ENCODE data around the gene FAIM. TPM values are rescaled to one million over a fixed set of nuclear protein-coding genes. Genes with fewer than 3 reads are reported as not detected.
A peak's percentile ranks its signal among the peaks of the same experiment; 100 is the strongest.
"Not testable (repeated sequence)": the region's sequence is repeated elsewhere in the genome, so short reads cannot be mapped to it uniquely, and the experiment has no call there.

Gene FAIM
- total RNA-seq, 2 experiments from 2014 or later, result 3.7 to 4.0 TPM

GRCh38 chr3:138587374-138587773, 21.2 kb upstream of the FAIM start:
- intact Hi-C loops (cut with micrococcal nuclease), result no loop called here
- POLR2A ChIA-PET, result no interaction called here
- Mint-ChIP-seq H3K4me3 (no peak overlapping the region), H3K9me3 (no peaks in the 10 kb centered on the region), H3K36me3 (peaks cover 8% of the 10 kb centered on the region), H3K27me3 (no peaks in the 10 kb centered on the region), H3K4me1 (ENCODE audit: low read depth) (peaks cover 23% of the 10 kb centered on the region), H3K27ac (no peak overlapping the region)
- DNase-seq, result no peak
- CTCF ChIA-PET, result interaction anchor here (0.6 to 1.3 kb wide), 4 partner anchors 96 to 353 kb away, joined by 3 to 5 read pairs (median 3); no protein-coding TSS in a partner anchor

DNA sequence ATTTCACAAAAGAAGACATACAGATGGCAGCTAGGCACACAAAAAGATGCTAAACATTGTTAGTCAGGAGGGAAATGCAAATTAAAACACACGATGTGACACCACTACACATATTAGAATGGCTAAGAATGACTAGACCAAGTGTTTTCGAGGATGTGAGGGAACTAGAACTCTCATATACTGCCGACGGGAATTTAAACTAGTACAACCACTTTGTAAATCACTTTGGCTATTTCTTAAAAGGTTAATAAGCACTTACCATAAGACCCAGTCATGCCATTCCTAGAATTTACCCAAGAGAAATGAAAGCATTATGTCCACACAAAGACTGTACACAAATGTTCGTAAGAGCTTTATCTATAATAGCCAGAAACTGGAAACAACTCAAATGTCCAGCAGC, 20.1 kb upstream of the FAIM start:
- Mint-ChIP-seq H3K27ac (no peak overlapping the region), H3K4me3 (no peak overlapping the region), H3K9me3 (no peaks in the 10 kb centered on the region), H3K36me3 (peaks cover 8% of the 10 kb centered on the region), H3K27me3 (no peaks in the 10 kb centered on the region), H3K4me1 (ENCODE audit: low read depth) (peaks cover 17% of the 10 kb centered on the region)
- ChIA-PET CTCF (no interaction called here), POLR2A (no interaction called here)
- intact Hi-C loops (cut with micrococcal nuclease), result no loop called here
- DNase-seq, result no peak

DNA sequence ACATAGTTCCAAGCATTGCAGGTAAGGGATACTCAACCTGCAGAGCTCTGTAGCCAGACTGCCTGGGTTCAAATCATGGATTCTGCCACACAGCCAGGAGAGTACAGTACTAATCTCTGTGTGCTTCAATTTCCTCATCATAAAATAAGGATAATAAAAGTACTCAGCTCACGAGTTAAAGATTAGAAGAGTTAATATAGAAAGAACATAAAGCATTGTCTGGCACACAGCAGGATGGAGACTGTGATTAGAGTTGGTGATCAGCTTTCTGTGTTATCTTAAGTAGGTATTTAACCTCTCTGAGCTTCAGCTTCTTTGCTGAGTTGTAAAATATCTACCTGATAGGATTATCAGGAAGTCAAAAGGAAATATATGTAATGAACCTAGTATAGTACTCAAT, 17.2 kb upstream of the FAIM start:
- Mint-ChIP-seq H3K27me3 (no peaks in the 10 kb centered on the region), H3K36me3 (peaks cover under 1% of the 10 kb centered on the region), H3K9me3 (no peaks in the 10 kb centered on the region), H3K4me1 (ENCODE audit: low read depth) (peaks cover 6% of the 10 kb centered on the region), H3K4me3 (no peak overlapping the region), H3K27ac (no peak overlapping the region)
- ChIA-PET CTCF (interaction anchor here (0.6 to 6.8 kb wide), 7 partner anchors 13 to 416 kb away, joined by 3 to 232 read pairs (median 3); partner anchors contain the start of gene DBR1), POLR2A (no interaction called here)
- intact Hi-C loops (cut with micrococcal nuclease), result loop anchor here (5.0 to 10.0 kb wide), 7 partner anchors 96 to 733 kb away; partner anchors contain the start of genes ARMC8, ESYT3 and NME9
- DNase-seq, result no peak

DNA sequence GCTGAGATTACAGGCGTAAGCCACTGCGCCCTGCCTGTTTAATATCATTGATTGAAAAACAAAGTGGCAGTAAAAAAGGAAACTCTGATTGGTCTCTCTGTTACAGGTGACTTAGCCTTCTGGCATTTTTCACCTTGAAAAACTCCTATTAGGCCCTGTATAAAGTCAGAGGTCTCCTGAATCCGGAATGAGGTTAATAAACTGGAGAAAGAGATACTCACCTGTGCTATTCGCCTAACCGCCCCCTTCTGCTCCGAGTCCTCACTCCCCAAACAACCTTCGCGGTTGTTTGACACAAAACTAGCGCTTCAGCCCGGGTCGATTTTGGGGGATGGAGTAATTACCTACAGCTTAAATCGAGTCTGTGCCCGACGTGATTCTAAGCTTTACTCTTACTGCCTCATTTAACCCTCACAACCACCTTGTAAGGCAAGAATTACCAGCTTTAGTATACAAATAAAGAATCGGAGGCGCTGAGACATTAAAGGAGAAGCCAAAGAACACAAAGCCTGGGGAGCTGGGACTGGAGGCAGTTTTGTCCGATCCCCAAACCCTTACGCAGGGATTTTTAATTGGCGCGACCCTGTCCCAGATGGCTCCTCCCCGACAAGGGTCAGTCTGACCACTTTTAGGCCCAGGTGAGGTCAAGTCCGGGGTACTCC, 15.0 kb upstream of the FAIM start:
- Mint-ChIP-seq H3K4me1 (ENCODE audit: low read depth) (peaks cover 3% of the 10 kb centered on the region), H3K27ac (no peak overlapping the region), H3K9me3 (peaks cover 2% of the 10 kb centered on the region), H3K4me3 (peak overlapping the region; percentile 81), H3K27me3 (no peaks in the 10 kb centered on the region), H3K36me3 (no peaks in the 10 kb centered on the region)
- DNase-seq, result no peak
- ChIA-PET POLR2A (interaction anchor here (0.7 to 1.9 kb wide), 6 partner anchors 16 to 796 kb away, joined by 3 to 8 read pairs (median 6); partner anchors contain the start of genes COPB2 and ESYT3), CTCF (interaction anchor here (0.5 to 6.8 kb wide), 31 partner anchors 9 to 415 kb away, joined by 3 to 232 read pairs (median 5); no protein-coding TSS in a partner anchor)
- intact Hi-C loops (cut with micrococcal nuclease), result loop anchor here (1.0 to 10.0 kb wide), 14 partner anchors 15 to 731 kb away; partner anchors contain the start of genes ARMC8, ESYT3 and NME9

DNA sequence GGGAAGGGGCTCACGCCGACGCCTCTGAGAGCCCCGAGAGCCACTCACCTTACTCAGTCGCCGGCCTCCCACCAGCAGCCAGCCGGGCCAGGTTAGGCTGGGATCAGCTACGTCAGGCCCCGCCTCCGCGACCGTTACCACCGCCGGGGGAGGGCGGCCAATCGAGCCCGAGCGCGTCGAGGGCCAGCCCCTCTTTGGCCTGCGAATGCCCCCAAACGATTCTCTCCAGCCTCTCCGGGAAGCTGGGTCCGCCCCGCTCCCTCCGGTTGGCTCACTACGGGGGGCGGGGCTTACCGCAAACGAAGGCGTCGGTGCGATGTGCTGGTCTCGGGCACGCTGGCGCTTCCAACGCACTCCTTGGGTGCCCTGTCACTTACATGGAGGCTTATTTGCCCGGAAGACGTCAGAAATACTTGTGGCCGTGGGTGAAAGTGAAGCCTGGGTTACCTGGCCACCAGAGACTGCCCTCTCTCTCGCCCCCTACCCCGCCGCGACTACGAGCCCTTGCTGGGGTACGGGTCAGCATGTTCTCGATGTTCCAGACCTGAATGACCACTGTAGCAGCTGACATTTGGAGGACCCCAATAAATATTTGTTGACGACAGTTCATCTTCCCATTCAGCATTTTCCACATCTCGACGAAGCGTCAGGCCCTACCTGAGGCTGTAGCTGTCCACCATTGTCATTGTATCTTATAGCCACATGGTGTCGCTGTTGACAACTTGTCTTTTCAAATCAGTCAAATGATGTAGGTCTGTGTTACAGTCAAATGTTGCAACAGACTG, 14.2 kb upstream of the FAIM start, which contains the start of gene CEP70:
TSS of gene CEP70 (minus strand) at position 111 of the 785 bp plus-strand sequence. CDS start 21,333 bp downstream, outside the sequence.
- CTCF ChIA-PET, result interaction anchor here (0.6 to 6.8 kb wide), 42 partner anchors 9 to 416 kb away, joined by 3 to 232 read pairs (median 4); partner anchors contain the start of genes ESYT3 and FAIM
- Mint-ChIP-seq H3K27ac (peak within 1 kb of the TSS; percentile 86), H3K27me3 (no peaks in the 10 kb centered on the region), H3K9me3 (peaks cover 2% of the 10 kb centered on the region), H3K4me1 (ENCODE audit: low read depth) (peaks cover 3% of the 10 kb centered on the region), H3K4me3 (peak within 1 kb of the TSS; percentile 81), H3K36me3 (no peaks in the 10 kb centered on the region)
- DNase-seq, result peak; percentile 92
- POLR2A ChIA-PET, result interaction anchor here (0.7 to 1.9 kb wide), 7 partner anchors 16 to 795 kb away, joined by 3 to 8 read pairs (median 5); partner anchors contain the start of genes COPB2 and ESYT3
- intact Hi-C loops (cut with micrococcal nuclease), result loop anchor here (1.0 to 10.0 kb wide), 13 partner anchors 15 to 730 kb away; partner anchors contain the start of genes ARMC8, ESYT3 and NME9

DNA sequence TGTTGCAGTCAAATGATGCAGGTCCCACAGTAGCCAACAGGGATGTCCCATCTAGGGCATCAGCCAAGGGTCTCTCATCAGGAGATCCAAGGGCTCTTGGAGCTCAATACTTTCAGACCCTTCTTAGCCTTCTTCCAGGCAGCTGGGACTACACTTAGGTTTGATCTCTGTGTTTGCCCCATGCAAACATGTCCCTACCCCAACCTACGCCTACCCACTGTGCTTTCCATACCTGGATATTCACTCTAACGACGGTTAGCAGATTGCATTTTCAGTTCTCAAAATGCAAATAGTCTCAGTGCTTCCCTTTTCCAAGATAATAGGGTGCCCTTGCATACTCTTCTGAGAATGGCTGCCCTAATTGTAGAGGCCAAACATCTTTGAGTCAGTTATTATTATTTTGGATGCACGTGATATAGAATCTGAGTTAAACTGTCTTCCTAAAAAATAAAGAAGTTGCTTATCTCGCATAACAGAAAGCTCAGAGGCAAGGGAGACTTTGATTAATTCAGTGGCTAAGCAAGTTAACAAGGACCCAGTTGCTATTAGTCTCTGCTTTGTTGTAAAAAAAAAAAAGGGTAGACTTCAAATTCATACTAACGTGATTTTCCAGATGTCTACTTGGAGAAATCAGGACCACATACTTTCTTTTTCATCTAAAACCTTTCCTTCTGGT, 13.5 kb upstream of the FAIM start:
- ChIA-PET CTCF (interaction anchor here (0.5 to 6.8 kb wide), 32 partner anchors 8 to 413 kb away, joined by 3 to 232 read pairs (median 5); partner anchors contain the start of genes ESYT3 and FAIM), POLR2A (interaction anchor here (1.1 to 1.9 kb wide), 5 partner anchors 17 to 794 kb away, joined by 3 to 8 read pairs (median 5); partner anchors contain the start of gene COPB2)
- H3K9me3 Mint-ChIP-seq, result peaks cover 2% of the 10 kb centered on the region
- no peaks in the 10 kb centered on the region for H3K27me3 Mint-ChIP-seq
- intact Hi-C loops (cut with micrococcal nuclease), result loop anchor here (1.0 to 10.0 kb wide), 13 partner anchors 14 to 730 kb away; partner anchors contain the start of genes ARMC8, ESYT3 and NME9
- peak overlapping the region; percentile 81 for H3K4me3 Mint-ChIP-seq
- peak overlapping the region; percentile 86 for H3K27ac Mint-ChIP-seq
- peaks cover 3% of the 10 kb centered on the region for H3K4me1 Mint-ChIP-seq (ENCODE audit: low read depth)
- no peaks in the 10 kb centered on the region for H3K36me3 Mint-ChIP-seq
- DNase-seq, result no peak

- H3K9me3 Mint-ChIP-seq; POLR2A ChIA-PET; DNase-seq; H3K4me3 Mint-ChIP-seq; H3K4me1 Mint-ChIP-seq (ENCODE audit: low read depth); H3K27ac Mint-ChIP-seq; H3K27me3 Mint-ChIP-seq; H3K36me3 Mint-ChIP-seq: not testable (repeated sequence)
- intact Hi-C loops (cut with micrococcal nuclease), result loop anchor here (10.0 kb wide), 1 partner anchor 727 kb away; no protein-coding TSS in a partner anchor
- CTCF ChIA-PET, result interaction anchor here (0.6 to 4.2 kb wide), 4 partner anchors 241 to 326 kb away, joined by 3 to 20 read pairs (median 4); no protein-coding TSS in a partner anchor
Observed at GRCh38 chr3:138597186-138597976, 11.2 kb upstream of the FAIM start.

- peaks cover 5% of the 10 kb centered on the region for H3K36me3 Mint-ChIP-seq
- H3K4me1 Mint-ChIP-seq (ENCODE audit: low read depth), result peaks cover 1% of the 10 kb centered on the region
- peaks cover 7% of the 10 kb centered on the region for H3K9me3 Mint-ChIP-seq
- no peak overlapping the region for H3K27ac Mint-ChIP-seq
- no peaks in the 10 kb centered on the region for H3K27me3 Mint-ChIP-seq
- intact Hi-C loops (cut with micrococcal nuclease), result loop anchor here (10.0 kb wide), 1 partner anchor 726 kb away; no protein-coding TSS in a partner anchor
- DNase-seq, result no peak
- CTCF ChIA-PET, result interaction anchor here (1.3 to 4.2 kb wide), 2 partner anchors 317 to 325 kb away, joined by 6 to 20 read pairs; no protein-coding TSS in a partner anchor
- no peak overlapping the region for H3K4me3 Mint-ChIP-seq
- POLR2A ChIA-PET, result no interaction called here
Observed at GRCh38 chr3:138598534-138598933, 10.0 kb upstream of the FAIM start.

DNA sequence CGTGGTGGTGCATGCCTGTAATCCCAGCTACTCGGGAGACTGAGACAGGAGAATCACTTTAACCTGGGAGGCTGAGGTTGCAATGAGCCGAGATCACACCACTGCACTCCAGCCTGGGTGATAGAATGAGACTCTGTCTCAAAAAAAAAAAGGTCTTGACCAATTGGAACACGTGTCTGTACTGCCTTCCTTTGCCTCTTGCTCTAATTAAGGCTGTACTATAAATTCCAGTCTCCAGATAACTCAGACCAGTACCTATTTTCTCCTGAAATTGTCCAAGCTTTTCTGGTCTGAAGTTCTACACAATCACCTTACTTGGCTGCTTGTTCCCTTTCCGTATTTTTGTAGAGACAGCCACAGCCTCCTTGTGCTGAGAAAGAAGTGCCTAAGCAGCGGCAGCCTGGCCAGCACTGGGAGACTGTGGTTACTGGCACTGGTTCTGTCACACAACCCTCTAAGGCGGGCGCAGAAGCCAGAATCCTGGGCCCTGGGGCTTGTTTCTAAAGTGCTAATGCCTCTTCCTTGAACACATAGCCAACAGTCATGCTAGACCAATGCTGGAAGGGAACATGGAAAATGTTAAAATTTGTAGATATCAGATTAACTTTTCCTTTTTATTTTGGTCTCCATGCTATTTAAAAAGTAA, 8.3 kb upstream of the FAIM start:
- intact Hi-C loops (cut with micrococcal nuclease), result no loop called here
- POLR2A ChIA-PET, result no interaction called here
- DNase-seq, result no peak
- Mint-ChIP-seq H3K36me3 (peaks cover 5% of the 10 kb centered on the region), H3K9me3 (peaks cover 7% of the 10 kb centered on the region), H3K4me1 (ENCODE audit: low read depth) (no peaks in the 10 kb centered on the region), H3K27ac (no peak overlapping the region), H3K4me3 (no peak overlapping the region), H3K27me3 (no peaks in the 10 kb centered on the region)
- CTCF ChIA-PET, result interaction anchor here (4.2 kb wide), 1 partner anchor 316 kb away, joined by 20 read pairs; no protein-coding TSS in a partner anchor

- CTCF ChIA-PET, result interaction anchor here (0.8 kb wide), 1 partner anchor 322 kb away, joined by 5 read pairs; no protein-coding TSS in a partner anchor
- POLR2A ChIA-PET; H3K27ac Mint-ChIP-seq; H3K9me3 Mint-ChIP-seq; H3K27me3 Mint-ChIP-seq; H3K4me3 Mint-ChIP-seq; H3K4me1 Mint-ChIP-seq (ENCODE audit: low read depth); intact Hi-C loops (cut with micrococcal nuclease); H3K36me3 Mint-ChIP-seq; DNase-seq: not testable (repeated sequence)
Observed at GRCh38 chr3:138601661-138602060, 6.9 kb upstream of the FAIM start.

Data from activated CD4-positive, alpha-beta memory T cell treated with anti-CD3 and anti-CD28 coated beads for 36 hours (primary cell).